ENCODE measurements around the gene MYEOV.
A peak's percentile ranks its signal among the peaks of the same experiment; 100 is the strongest.

Gene MYEOV

DNA sequence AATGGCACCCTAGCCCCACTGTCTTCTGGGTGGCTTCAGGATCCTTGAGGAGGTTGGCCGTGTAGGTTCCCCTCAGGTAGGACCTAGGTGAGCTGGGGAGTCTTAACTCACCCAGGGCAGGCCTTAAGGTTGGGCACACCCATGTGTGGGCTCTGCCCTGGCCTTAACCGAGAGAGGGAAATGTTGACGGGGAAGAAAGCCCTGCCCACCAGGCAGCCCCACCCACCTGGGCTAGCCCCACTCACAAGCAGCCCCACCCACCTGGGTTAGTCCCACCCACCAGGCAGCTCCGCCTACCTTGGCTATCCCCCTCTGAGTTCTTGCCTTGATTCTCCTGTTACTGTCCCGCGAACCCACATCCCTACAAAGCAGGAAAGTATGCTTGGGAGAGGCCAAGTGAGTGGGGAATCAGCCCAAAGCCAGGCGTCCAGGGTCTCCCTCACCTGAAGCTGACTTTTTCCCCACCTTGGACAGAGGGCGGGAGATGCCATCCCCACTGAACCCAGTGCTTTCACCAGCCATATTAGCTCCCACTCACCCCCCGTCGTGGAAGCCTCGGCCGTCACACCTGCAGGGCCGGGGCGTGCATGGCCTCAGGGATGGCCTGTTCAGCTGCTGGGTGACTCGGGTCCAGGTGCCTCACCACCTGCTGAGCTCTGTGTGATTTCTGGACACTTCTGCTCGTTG, at the start of gene MYEOV:
MYEOV (plus strand) TSS at position 337 of the 687 bp plus-strand sequence. CDS start 1,200 bp downstream, outside the sequence.
- DNase-seq: peak; percentile 21

DNA sequence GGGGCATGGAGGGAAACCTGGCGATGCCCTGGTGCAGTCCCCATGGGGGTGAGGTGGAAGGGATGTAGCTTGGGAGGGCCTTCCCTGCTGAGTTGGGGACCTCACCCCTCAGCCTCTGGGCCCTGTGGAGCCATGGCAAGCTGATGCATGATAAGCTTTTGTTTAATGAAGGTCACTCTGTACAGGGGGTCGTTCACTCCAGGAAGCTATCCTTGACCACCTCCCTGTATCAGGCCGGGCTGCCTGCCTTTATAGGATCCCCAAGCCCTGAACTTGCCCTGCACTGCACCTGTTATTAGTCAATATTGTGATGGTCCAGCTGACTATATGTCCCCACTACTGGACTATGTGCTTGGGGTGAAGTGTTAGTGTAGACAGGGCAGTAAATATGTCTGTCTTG, 49.7 kb upstream of the MYEOV start:
- no peak for DNase-seq

DNA sequence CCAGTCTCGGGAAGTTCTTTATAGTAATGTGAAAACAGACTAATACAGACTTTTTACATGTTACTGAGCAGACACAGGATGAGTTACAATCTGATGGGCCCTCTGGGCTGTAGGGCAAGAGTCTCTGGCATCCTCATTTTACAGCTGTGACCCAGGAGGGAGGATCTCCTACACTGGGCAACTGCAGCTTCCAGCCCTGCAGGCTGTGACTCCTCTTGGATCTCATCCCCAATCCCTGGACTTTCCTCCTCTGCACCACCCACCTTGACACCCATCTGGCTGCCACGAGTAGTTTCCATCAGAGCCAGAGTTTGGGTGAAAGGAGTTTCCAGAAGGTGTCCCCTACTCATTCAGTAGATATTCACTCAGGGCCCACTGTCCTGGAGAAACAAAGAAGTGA, 48.9 kb upstream of the MYEOV start:
- no peak for DNase-seq

DNA sequence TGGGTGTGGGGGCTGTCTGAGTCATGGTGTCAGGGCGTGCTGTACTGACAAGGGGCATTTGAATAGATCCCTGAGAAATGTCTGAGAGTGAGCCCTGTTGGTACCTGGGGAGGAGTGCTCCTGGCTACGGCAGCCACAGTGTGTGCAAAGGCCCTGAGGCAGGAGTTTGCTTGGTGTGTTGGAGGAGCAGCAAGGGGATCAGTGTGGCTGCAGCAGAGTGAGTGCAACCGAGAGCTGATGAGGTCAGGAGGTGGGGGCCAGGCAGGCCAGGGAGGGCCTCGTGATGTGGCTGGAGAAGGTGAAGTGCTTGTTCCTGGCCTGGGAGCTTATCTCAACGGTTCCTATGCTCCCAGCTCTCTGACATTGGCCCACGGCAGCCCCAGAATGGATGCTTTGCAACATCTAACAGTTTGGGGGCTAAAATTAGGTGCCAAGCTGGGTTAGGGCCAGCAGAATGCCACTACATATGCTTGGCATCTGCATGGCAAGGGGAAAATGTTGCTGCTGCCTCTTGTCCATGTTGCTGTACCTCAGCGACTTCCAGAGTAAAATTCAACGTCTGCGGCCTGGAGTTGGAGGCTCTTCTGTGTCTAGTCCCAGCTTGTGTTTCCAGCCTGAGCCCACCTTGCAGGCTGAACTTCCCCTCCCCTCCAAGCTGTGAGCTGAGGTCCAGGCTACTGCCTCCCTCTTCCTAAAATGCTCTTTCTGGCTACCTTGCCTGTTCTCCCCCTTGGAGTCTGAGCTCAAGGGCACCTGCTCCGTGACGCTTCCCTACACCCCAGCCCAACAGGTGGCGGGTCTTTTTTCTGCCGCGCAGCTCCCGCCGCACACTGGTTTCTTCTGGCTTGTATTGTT, 48.2 kb upstream of the MYEOV start:
- no peak for DNase-seq

GRCh38 chr11:69249311-69250185, 44.4 kb upstream of the MYEOV start:
- DNase-seq: no peak

GRCh38 chr11:69250186-69251056, 43.5 kb upstream of the MYEOV start:
- DNase-seq: no peak

GRCh38 chr11:69251057-69251393, 42.9 kb upstream of the MYEOV start:
- no peak for DNase-seq

DNA sequence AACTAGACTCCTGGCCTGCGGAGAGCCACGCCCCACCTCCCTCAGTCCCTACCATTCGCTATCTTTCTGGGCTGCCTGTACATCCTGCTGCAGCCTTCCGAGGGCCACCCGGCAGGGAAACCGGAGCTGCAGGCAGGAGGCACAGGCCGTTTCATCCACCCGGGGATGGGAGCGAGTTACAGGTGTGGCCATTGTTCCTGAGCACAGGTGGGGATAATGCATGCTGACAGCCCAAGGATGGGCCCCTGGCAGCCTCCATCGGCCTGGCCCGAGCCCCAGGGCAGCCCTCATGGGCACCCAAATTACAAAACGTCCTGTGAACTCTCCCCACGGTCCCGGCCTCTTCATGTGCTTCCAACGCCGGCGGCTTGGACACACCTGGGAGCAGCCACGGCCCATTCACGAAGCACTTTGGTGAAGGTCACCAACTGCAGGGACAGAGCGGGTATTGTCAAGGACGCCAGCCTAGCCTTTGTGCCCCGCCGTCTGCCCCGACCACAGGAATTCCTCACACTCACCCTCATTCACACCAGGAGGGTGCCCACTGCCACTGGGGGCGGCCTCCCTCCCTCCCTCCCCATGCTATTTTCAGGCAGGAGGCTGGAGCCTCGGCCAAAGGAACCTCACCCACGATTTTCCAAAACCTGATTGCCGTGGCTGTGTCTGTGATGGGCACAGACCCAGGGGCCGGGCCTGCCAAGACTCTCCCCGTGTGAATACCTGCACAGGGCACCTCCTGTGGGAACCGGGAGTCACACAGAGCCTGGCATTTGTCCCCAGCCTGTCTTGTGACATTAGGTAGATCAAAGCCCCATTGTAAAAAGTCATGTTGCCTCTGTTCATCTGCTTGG, 42.1 kb upstream of the MYEOV start:
- no peak for DNase-seq

DNA sequence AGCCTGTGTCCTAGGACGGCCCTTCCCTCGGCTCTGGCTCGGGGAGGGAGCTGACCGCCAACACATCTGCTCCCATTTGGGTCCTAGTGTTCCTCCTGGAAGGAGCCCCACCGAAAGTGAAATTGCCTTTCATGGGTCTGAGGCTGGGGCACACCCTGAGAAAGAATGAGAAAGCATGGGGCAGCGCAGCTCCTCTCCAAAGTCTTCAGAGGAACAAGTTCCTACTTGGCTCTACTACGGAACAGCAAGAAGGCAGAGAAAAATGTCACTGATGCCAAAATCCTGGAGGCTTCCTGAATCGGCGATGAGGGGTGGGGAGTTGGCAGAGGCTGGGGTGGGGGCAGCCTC, 41.5 kb upstream of the MYEOV start:
- no peak for DNase-seq

DNA sequence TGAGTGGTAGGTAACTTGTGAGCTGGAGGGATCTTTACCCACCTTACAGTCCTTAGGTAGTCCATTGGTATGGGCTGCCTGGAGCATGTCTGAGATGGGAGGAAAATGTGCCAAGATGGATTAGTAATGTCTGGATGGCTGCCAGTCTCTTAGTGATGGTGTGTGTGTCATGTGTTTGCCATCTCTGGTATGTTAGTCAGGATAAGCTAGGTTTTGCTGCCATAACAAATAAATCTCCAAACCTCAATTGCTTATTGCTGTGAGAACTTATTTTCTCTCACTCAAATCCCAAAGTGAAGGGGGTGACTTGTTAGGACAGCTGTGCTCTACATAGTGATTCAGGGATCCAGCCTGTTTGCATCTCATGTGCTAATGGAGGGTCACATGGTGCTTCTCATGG, 40.9 kb upstream of the MYEOV start:
- no peak for DNase-seq

GRCh38 chr11:69257134-69257533, 36.8 kb upstream of the MYEOV start:
- DNase-seq: no peak

- DNase-seq: no peak
These were observed 35.9 kb upstream of the MYEOV start for GRCh38 chr11:69257838-69258658.

- no peak for DNase-seq
These were observed 34.9 kb upstream of the MYEOV start for GRCh38 chr11:69259096-69259495.

DNA sequence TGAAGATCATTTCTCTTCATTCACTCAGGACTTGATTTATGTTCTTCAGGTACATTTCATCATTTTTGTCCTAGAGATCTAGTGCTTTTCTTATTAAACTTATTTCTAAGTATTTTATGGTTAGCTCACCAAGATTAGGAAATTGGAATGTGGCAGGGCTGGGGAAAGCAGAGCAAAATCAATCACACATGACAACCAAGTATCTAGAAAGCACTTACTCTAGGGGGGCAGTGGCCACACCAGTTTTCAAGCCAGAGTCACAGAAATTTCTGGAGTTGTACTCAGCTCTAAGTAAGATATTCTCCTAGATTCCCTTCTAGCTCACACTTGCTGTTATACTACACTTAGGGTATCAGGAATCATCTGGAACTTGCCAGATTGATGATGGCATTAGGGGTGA, 33.3 kb upstream of the MYEOV start:
- DNase-seq: no peak

GRCh38 chr11:69261116-69261515, 32.8 kb upstream of the MYEOV start:
- no peak for DNase-seq

DNA sequence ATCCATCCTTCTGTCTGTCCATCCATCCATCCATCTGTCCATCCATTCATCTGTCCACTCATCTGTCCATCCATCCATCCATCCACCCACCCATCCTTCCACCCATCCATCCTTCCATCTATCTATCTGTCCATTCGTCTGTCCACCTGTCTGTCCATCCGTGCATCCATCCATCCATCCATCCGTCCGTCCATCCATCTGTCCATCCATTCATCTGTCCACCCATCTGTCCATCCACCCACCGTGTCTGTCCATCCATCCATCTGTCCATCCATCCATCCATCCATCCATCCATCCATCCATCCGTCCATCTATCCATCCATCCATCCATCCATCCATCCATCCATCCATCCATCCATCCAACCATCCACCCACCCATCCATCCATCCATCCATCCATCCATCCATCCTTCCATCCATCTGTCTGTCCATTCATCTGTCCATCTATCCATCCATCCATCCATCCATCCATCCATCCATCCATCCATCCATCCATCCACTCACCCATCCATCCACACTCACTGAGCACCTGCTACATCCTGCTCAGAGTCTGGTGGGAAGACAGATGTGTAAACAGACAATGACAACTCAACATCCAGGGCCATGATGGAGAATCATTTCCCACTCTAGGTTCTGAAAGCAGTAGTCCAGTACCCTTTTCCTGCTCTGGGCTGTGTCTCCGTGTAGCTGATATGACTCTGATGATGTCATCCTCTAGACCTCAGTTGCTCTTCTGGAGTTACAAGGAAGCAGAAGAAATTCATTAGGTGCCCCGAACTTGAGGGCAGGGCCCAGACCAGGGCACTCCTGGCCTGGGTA, 30.8 kb upstream of the MYEOV start:
- no peak for DNase-seq

DNA sequence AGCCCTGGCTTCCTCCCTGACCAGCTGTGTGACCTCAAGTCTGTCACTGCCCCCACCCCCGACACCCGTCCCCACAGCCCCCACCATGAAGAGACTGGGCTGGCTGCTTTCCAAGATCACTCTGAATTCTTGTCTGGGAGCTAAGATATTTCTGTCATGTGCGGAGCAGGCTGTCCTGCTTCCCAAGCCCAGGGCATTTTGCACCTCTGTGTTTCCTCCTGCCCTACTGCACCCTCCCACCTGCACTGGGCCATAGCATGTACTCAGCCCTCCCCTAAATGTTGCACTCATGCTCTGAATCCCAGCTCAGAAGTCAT, 30.3 kb upstream of the MYEOV start:
- no peak for DNase-seq

DNA sequence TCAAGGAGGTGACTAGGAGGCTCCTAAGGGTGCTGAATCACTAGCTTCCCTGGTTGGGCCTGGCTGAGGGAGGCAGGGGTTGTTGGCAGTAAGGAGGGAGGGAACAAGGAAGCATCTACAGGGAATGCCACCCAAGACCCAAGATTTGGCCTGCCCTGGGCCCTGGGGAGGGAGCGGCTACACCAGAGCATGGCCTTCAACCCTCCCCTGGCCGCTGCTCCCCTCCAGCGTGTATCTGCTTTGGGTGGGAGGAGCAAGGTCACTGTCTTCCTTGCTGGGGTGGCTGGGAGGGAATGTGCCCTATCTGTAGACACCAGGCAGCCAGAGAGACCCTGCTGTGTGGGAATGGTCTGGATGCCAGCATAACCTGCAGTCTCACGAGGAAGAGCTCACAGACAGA, 29.5 kb upstream of the MYEOV start:
- DNase-seq: no peak

- no peak for DNase-seq
These were observed 28.7 kb upstream of the MYEOV start for GRCh38 chr11:69265210-69265609.

DNA sequence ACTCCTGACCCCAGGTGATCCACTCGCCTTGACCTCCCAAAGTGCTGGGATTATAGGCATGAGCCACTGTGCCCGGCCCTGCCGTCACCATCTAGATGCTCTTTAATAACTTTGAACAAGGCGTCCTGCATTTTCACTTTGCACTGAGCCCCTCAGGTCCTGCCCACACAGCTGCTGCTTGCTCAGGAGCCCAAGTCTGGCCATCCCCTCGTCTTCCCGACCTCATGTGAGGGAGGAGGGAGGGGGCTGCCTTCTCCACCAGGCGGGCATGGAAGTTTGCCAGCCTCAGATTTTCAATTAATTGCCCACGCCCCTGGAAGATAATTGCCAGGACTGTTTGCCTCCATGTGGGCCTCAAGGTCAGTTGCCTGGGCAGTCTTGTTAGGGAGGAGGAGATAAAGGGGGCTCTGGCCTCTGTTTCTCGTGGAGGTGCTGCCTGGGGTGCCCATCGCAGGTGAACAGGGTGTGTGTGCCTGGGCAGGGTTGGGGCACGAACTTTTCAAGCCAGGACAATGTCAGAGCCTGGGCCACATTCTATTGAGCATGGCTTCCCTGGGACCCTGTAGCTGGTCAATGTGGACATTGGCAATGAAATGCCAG, 27.9 kb upstream of the MYEOV start:
- no peak for DNase-seq
